Measurements from ENCODE around the gene ZNF587B.
A peak's percentile ranks its signal among the peaks of the same experiment; 100 is the strongest.
"Not testable (repeated sequence)": the region's sequence is repeated elsewhere in the genome, so short reads cannot be mapped to it uniquely, and the experiment has no call there.

The ZNF587B gene

GRCh38 chr19:57830071-57830602 is at the start of gene ZNF587B:
Gene ZNF587B, plus strand, starts transcription at chr19:57830299. Its CDS starts 230 bp downstream, at chr19:57830529.
- DNase-seq = peak; percentile 24 to 50

DNA sequence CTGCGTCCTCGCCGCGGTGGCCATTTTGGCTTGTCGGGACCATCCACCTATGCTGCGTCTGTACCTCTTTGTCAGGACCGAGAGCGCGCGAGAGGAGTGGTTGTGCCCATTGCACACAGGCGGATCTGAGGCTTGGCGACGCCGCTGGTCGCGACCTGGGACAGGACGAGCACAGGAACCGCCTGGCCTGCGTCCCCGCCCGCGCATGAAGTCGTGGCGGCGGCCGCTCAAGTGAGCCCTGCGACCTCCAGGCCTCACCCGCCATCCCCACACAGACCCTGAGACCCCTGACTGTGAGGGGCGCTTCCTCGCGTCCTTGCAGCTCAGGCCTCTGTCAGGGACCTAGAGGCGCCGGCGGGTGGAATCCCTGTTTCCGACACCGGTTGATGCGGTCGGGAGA is 43.8 kb upstream of the ZNF587B start:
- no peak for DNase-seq

DNA sequence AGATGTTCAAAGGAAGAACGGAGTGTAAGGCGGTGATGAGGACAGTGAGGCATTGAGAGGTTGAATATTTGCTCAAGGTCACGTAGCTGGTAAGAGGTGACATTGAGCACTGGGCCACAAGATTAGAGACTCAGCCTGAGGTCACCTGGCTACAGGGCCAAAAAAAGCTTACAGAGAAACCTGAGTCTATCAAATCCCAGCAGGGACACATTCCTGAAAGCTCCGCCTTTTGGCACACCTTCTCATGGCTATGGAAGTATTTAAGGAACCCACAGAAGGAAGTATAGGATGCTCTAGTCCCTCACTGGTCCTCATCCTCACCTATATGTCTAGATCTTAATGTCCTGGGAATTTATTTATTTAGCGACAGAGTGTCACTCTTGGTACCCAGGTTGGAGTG is 43.2 kb upstream of the ZNF587B start:
- DNase-seq = no peak

DNA sequence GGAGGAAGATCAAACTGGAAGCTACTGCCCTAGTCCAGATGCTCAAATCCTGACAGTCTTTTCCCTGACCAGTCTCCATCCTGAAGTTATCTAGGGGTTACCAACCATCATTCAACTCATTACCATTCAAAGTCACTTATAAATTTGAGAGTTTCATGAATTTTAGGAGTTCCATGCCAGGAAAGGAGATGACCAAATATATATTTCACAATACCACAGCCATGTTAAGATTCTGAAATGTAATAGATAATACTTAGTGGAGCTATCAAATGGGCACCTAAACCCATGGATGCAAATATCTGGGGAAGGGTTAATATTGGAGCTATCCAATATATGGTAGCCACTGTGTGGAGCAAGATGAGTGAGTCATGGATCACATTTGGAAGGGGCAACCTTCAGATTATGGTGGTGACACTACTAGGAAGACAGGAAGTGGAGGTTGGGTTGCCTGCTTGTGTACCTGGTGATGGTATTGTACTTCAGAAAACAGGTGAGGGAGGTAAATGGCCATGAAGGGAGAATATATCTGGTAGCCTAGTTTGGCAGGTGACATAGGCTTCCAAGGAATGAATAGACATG is 41.9 kb upstream of the ZNF587B start:
- no peak for DNase-seq

- DNase-seq = no peak
Observed at GRCh38 chr19:57789288-57789687, 40.8 kb upstream of the ZNF587B start.

DNA sequence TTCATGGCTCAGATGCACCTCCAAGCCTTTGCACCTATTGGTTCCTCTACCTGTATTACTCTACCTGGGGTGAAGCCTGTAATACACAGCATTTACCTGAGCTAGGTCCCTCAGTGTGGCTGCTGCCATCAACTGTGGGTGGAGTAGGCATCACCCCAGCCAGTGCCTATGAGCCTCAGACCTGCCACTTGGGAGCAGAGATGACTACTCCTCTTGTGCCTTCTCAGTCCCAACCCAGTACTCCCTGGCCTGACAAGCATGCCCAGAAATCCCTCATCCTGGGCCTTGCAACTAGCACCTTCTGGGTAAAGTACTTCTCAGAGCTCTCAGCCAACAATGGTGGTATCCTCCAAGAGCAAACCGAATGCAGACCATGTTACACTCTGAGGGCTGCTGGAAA is 33.5 kb upstream of the ZNF587B start:
- DNase-seq = not testable (repeated sequence)

GRCh38 chr19:57800696-57801095 is 29.4 kb upstream of the ZNF587B start:
- DNase-seq = no peak

DNA sequence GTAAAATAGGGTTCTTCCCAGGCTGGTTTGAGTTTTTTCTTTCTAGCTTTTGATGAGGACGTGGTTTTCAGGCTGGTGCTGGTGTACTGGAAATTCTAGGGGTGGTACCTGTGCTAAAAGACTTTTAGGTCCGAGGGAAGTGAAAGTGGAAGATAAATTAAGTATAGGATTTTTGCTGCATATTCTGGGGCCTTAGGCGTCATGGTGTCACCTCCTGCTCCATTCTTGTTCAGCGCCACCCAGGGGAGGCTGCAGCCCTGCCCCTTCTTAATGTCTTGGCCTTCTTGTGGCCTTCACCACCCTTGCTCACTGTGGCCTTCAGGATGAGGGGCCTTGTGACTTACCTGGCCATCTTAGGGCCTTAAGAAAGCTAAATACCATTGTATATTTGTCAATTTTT is 27.8 kb upstream of the ZNF587B start:
- DNase-seq = no peak

GRCh38 chr19:57803265-57803593 is 26.9 kb upstream of the ZNF587B start:
- DNase-seq = no peak

- no peak for DNase-seq
Observed at GRCh38 chr19:57803594-57804325, 26.3 kb upstream of the ZNF587B start.

DNA sequence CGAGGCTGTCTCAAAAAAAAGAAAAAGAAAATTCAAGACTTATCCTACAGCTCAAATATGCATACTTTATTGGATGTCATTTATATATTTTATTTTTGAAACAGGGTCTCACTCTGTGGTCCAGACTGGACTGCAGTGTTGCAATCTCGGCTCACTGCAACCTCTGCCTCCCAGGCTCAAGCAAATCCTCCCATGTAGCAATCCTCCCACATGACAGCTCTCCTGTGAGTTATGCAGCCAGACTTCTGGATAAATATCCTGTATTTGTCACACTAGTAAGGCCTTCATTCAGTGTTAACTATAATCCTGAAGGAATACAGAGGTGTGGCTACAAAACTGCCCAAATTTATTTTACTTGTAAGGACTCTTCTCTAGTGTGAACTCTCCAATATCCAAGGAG is 22.6 kb upstream of the ZNF587B start:
- DNase-seq = no peak

DNA sequence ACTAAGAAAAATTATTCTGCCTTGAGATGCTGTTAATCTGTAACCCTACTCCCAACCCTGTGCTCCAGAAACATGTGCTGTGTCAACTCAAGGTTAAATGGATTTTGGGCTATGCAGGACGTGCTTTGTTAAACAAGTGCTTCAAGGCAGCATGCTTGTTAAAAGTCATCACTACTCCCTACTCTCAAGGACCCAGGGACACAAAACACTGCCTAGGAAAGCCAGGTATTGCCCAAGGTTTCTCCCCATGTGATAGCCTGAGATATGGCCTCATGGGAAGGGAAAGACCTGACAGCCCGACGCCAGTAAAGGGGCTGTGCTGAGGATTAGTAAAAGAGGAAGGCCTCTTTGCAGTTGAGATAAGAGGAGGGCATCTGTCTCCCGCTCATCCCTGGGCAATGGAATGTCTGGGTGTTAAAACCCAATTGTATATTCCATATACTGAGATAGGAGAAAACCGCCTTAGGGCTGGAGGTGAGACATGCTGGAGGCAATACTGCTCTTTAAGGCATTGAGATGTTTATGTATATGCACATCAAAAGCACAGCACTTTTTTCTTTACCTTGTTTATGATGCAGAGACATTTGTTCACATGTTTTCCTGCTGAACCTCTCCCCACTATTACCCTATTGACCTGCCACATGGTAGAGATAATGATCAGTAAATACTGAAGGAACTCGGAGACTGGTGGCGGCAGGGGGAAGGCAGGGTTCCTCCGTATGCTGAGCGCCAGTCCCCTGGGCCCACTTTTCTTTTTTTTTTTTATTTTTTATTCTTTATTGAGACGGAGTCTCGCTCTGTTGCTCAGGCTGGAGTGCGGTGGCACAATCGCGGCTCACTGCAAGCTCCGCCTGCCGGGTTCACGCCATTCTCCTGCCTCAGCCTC is 19.4 kb upstream of the ZNF587B start:
- DNase-seq = not testable (repeated sequence)

- no peak for DNase-seq
Observed at GRCh38 chr19:57812226-57812625, 17.9 kb upstream of the ZNF587B start.

GRCh38 chr19:57812975-57813820 is 16.9 kb upstream of the ZNF587B start:
- not testable (repeated sequence) for DNase-seq

DNA sequence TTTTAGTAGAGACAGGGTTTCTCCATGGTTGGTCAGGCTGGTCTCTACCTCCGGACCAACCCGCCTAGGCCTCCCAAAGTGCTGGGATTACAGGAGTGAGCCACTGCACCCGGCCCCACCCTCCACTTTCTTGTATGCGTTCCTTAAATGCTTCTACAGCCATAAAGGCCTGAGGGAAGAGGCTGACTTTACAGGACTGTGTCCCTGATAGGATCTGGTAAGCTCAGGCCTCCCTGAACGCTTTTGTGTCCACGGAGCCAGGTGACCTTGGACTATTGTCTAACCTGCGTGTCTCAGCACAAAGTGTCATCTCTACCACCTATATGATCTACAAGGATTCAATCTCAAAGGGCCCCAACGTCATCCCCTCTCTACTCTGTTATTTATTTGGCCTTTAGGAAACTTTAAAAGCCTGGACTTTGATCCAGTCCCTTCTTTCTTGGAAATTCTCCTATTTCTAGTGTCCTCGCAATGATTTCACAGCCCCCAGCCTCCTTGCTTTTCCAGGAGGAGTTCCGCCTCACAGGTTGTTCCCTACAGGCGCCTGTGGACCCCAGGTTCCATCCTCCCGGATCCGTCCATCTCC is 16.1 kb upstream of the ZNF587B start:
- no peak for DNase-seq

DNA sequence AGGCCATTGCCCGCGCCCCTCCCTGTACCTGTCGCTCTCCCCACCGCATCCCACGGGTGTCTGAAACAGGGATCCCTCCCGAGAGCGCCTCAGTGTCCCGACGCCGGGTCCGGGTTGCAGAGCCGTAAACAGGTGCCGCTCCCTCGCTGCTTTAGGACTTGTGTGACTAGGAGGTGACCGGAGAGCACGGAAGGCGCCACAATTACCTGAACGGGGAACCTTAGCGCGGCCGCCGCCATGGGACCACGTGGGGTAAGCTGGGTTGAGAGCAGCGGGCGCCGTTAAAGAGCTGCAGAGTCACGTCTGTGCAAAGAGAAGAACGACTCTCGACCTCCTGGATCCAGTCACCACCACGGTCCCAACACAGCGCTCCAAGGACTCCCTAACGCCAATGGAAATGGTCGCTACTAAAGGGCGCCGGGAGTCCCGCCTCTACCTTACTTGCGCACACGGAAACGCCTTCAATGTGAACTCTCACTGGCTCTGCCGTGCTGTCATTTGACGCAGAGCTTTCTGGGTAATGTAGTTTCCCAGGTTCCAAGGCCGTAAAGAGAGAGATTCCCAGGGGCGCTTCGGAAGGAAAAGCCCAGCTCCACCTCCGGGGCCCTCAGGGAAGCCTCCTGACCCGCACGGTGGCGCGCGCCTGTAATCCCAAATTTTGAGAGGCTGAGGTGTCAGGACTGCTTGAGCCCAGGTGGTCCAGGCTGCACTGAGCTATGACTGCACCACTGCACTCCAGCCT is 15.4 kb upstream of the ZNF587B start, which contains the start of gene ZNF552:
TSS of gene ZNF552 (minus strand) at position 409 of the 742 bp plus-strand sequence. CDS start at position 239, 170 bp downstream.
- peak; percentile 79 to 87 for DNase-seq

DNA sequence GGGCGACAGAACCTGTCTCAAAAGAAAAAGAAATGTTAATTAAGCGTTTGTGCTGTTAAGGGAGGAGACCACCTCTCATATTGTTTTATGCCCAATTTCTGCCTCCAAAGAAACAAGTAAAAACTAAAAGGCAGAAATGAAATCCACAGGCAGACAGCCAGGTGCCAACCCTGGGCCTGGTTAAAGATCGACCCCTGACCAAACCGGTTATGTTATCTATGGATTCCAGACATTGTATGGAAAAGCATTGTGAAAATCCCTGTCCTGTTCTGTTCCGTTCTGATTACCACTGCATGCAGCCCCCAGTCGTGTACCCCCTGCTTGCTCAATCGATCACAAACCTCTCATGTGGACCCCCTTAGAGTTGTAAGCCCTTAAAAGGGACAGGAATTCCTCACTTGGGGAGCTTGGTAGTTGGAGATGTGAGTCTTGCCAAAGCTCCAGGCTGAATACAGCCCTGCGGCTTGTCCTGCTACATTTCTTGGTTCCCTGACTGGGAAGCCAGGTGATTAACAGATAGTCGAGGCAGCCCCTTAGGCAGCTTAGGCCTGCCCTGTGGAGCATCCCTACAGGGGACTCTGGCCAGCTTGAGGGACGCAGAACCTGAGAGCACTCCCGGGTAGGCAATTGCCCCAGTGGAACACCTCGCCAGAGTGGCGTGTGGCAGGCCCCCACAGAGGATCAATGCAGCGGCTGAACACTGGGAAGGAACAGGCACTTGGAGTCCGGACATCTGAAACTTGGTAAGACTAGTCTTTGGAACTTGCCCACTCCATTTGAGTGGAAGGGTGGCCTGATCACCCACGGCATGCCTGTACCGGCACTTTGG is 14.6 kb upstream of the ZNF587B start:
- no peak for DNase-seq

GRCh38 chr19:57816652-57817051 is 13.4 kb upstream of the ZNF587B start:
- no peak for DNase-seq

DNA sequence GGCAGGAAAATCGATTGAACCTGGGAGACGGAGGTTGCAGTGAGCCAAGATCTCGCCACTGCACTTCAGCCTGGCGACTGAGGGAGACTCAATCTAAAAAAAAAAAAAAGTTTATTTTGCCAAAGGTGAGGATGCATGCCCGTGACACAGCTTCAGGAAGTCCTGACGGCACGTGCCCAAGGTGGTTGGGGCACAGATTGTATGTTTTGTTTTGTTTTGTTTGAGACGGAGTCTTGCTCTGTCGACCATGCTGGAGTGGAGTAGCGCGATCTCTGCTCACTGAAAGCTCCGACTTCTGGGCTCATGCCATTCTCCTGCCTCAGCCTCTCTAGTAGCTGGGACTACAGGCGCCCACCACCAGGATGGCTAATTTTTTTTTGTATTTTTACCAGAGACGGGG is 12.1 kb upstream of the ZNF587B start:
- DNase-seq = no peak

- no peak for DNase-seq
Observed at GRCh38 chr19:57818378-57818777, 11.7 kb upstream of the ZNF587B start.
